ENCODE data around the gene DLGAP1.

The DLGAP1 gene

GRCh38 chr18:3451183-3451988, 1003.7 kb downstream of the DLGAP1 start (continued):
- peak; percentile 7 for TF ChIP-seq ZNF398 (tag by site-specific recombination; IDR thresholded peaks at IDR 0.05)
- no peak for TF ChIP-seq ZNF426 (tag by site-specific recombination; IDR thresholded peaks at IDR 0.05)

DNA sequence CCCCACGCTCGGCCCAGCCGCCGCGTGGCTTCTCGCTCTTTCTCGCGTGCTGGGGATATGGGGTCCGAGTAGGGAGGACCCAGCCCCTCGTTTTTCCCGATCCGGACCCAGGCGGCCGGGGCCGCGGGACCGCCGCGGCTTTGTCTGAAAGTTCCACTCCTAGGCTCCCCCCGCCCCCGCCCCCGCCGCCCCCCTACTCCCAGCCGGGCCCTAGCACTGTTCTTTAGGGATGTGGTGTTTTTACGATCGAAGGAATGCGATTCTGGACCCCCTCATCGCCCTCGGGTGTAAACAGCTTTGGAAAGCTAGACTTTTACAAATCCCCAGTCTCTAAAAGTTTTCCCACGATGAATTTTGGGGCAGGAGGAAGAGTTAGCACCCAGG, 1004.3 kb downstream of the DLGAP1 start:
- no peak for TF ChIP-seq IKZF3 (tag by site-specific recombination; IDR thresholded peaks at IDR 0.05)
- TF ChIP-seq ZNF560 (tag by site-specific recombination; IDR thresholded peaks at IDR 0.05; ENCODE audit: borderline replicate concordance), result no peak
- no peak for TF ChIP-seq ZNF18 (tag by site-specific recombination; IDR thresholded peaks at IDR 0.05)
- TF ChIP-seq ZBTB44 (tag by site-specific recombination; IDR thresholded peaks at IDR 0.05), result no peak
- no peak for TF ChIP-seq FEZF1 (tag by site-specific recombination; IDR thresholded peaks at IDR 0.05)
- TF ChIP-seq ZNF366 (tag by site-specific recombination; conservative IDR thresholded peaks at IDR 0.05), result no peak
- TF ChIP-seq, protein P1, sequence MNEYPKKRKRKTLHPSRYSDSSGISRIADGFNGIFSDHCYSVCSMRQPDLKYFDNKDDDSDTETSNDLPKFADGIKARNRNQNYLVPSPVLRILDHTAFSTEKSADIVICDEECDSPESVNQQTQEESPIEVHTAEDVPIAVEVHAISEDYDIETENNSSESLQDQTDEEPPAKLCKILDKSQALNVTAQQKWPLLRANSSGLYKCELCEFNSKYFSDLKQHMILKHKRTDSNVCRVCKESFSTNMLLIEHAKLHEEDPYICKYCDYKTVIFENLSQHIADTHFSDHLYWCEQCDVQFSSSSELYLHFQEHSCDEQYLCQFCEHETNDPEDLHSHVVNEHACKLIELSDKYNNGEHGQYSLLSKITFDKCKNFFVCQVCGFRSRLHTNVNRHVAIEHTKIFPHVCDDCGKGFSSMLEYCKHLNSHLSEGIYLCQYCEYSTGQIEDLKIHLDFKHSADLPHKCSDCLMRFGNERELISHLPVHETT (tag by site-specific recombination; IDR thresholded peaks at IDR 0.05), result no peak
- TF ChIP-seq ZNF768 (tag by site-specific recombination; IDR thresholded peaks at IDR 0.05), result no peak
- no peak for TF ChIP-seq ZNF654 (tag by site-specific recombination; IDR thresholded peaks at IDR 0.05; ENCODE audit: low read depth)
- no peak for TF ChIP-seq ZNF112 (tag by site-specific recombination; IDR thresholded peaks at IDR 0.05)
- TF ChIP-seq, protein P2, sequence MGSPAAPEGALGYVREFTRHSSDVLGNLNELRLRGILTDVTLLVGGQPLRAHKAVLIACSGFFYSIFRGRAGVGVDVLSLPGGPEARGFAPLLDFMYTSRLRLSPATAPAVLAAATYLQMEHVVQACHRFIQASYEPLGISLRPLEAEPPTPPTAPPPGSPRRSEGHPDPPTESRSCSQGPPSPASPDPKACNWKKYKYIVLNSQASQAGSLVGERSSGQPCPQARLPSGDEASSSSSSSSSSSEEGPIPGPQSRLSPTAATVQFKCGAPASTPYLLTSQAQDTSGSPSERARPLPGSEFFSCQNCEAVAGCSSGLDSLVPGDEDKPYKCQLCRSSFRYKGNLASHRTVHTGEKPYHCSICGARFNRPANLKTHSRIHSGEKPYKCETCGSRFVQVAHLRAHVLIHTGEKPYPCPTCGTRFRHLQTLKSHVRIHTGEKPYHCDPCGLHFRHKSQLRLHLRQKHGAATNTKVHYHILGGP (tag by site-specific recombination; IDR thresholded peaks at IDR 0.05), result no peak
- no peak for TF ChIP-seq ZFHX2 (tag by site-specific recombination; conservative IDR thresholded peaks at IDR 0.05)
- TF ChIP-seq ZNF561 (tag by site-specific recombination; IDR thresholded peaks at IDR 0.05; ENCODE audit: borderline replicate concordance), result no peak
- H3K4me3 ChIP-seq (ENCODE audit: low read depth, low read length), result peak overlapping the region; percentile 56
- H3K36me3 ChIP-seq (ENCODE audit: control insufficient read depth in 2 of 2, insufficient read depth in 1 of 2, low read length in 2 of 2), result no peaks in the 10 kb centered on the region
- ChIA-PET POLR2A (interaction anchor here (0.6 to 2.8 kb wide), 5 partner anchors 135 to 444 kb away, joined by 3 to 11 read pairs (median 3); no protein-coding TSS in a partner anchor), CTCF (interaction anchor here (0.7 to 5.2 kb wide), 5 partner anchors 10 to 220 kb away, joined by 3 to 54 read pairs (median 3); no protein-coding TSS in a partner anchor)
- H3K4me1 ChIP-seq (ENCODE audit: control insufficient read depth, insufficient read depth, low read length), result peaks cover 12% of the 10 kb centered on the region
- no peaks in the 10 kb centered on the region for H3K9me3 ChIP-seq (ENCODE audit: control insufficient read depth, insufficient read depth, low read depth, low read length)
- peak overlapping the region; percentile 98 for H3K27ac ChIP-seq (ENCODE audit: extremely low read depth, low read depth, low read length)
